Prostate gland (tissue), 2 donors: ENCODE measurements around the gene LHPP.

Experiments used
- POLR2AphosphoS5 ChIP-seq: sonication (generic); formaldehyde crosslinking; IDR thresholded peaks from one replicate; pipeline ENCODE4 v1.6.1; 2017; ENCODE audit warnings: antibody characterized with exemption
- TF ChIP-seq, protein P1 (sequence below), 4 experiments: fragments of 200-600 bp in 2 of 4; fragments of 450-650 bp in 2 of 4; sonication (generic) in 2 of 4; IDR thresholded peaks; 1 replicate in 3 of 4; 2 replicates in 1 of 4; pipeline ENCODE4 v1.5.1; 2016 to 2019; ENCODE audit warnings: antibody characterized with exemption in 4 of 4, mild to moderate bottlenecking in 2 of 4, moderate library complexity in 2 of 4

DNA sequence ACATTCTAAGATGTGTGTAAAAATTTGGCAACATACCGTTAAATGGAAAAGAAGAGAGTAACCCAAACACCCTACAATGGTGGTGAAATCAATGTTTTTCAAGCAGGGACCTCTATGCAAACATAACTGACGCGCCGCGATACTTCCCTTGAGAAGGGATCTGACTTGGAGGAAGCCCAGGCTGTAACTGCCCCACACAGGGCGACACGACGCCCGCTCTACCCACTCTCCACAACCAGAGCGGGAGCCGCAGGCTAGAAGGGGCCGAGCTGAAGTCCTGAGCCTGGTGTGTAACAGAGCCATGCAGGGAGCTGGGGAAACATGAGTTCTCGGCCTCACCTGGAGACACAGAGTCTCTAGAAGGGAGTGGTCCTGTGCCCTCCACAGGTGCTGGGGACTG lies 162.4 kb downstream of the LHPP start:
- TF ChIP-seq POLR2AphosphoS5: no peak
- TF ChIP-seq, protein P1, sequence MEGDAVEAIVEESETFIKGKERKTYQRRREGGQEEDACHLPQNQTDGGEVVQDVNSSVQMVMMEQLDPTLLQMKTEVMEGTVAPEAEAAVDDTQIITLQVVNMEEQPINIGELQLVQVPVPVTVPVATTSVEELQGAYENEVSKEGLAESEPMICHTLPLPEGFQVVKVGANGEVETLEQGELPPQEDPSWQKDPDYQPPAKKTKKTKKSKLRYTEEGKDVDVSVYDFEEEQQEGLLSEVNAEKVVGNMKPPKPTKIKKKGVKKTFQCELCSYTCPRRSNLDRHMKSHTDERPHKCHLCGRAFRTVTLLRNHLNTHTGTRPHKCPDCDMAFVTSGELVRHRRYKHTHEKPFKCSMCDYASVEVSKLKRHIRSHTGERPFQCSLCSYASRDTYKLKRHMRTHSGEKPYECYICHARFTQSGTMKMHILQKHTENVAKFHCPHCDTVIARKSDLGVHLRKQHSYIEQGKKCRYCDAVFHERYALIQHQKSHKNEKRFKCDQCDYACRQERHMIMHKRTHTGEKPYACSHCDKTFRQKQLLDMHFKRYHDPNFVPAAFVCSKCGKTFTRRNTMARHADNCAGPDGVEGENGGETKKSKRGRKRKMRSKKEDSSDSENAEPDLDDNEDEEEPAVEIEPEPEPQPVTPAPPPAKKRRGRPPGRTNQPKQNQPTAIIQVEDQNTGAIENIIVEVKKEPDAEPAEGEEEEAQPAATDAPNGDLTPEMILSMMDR (IDR thresholded peaks at IDR 0.05): no peak
